Chondrocyte (in vitro differentiated cells): Measurements from ENCODE around the gene YES1. TPM values are rescaled to one million over a fixed set of nuclear protein-coding genes. Genes with fewer than 3 reads are reported as not detected.
"Not testable (repeated sequence)": the region's sequence is repeated elsewhere in the genome, so short reads cannot be mapped to it uniquely, and the experiment has no call there.

ENCODE experiments used
- DNase-seq: peaks from one replicate; pipeline ENCODE4 v3.0.0; 2021; ENCODE audit warnings: mixed read lengths, low spot score
- H3K27ac Mint-ChIP-seq: one replicate; pipeline ENCODE4 v1.8.0; 2021; ENCODE audit warnings: mild to moderate bottlenecking, moderate library complexity, mixed read lengths; ENCODE audit not compliant: unreplicated experiment
- H3K27me3 Mint-ChIP-seq: 2 replicates; pipeline ENCODE4 v1.8.0; 2021; ENCODE audit warnings: low read depth, mixed read lengths
- H3K36me3 Mint-ChIP-seq: 2 replicates; pipeline ENCODE4 v1.8.0; 2021; ENCODE audit warnings: low read depth, mixed read lengths
- H3K4me1 Mint-ChIP-seq: 2 replicates; pipeline ENCODE4 v1.8.0; 2021; ENCODE audit warnings: low read depth, mild to moderate bottlenecking, mixed read lengths
- H3K4me3 Mint-ChIP-seq: one replicate; pipeline ENCODE4 v1.8.0; 2021; ENCODE audit warnings: mild to moderate bottlenecking, moderate library complexity, mixed read lengths; ENCODE audit not compliant: unreplicated experiment
- H3K9me3 Mint-ChIP-seq: 2 replicates; pipeline ENCODE4 v1.8.0; 2021; ENCODE audit warnings: low read depth, mixed read lengths
- total RNA-seq: library from RNA; stranded (reverse); gene quantifications from 3 replicates; pipeline ENCODE4 v1.2.1, GENCODE V29; 2021
- TF ChIP-seq, protein P1 (sequence below): fragments of 200-600 bp; sonication (generic); IDR thresholded peaks from 2 replicates; pipeline ENCODE4 v1.5.0; 2021; ENCODE audit warnings: antibody characterized with exemption, mild to moderate bottlenecking, moderate library complexity

YES1 gene
- total RNA-seq, 1 donor from 2014 or later: 38.0 TPM

DNA sequence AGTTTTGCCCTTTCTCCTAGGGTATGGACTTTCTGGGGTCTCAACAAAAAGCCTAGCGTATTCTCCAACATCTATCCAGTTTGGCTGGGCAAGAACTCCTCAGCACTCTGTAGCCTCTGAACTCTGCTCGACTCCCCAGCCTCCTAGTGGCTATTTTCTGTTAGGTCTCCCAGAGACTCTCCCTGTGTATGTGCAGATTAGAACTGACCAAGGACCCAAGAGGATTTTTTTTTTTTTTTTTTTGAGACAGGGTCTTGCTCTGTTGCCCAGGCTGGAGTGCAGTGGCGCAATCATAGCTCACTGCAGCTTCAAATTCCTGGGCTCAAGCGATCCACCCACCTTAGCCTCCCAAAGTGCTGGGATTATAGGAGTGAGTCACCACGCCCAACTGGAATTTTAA is 81.9 kb downstream of the YES1 start:
- not testable (repeated sequence) for H3K9me3 Mint-ChIP-seq, H3K4me3 Mint-ChIP-seq

DNA sequence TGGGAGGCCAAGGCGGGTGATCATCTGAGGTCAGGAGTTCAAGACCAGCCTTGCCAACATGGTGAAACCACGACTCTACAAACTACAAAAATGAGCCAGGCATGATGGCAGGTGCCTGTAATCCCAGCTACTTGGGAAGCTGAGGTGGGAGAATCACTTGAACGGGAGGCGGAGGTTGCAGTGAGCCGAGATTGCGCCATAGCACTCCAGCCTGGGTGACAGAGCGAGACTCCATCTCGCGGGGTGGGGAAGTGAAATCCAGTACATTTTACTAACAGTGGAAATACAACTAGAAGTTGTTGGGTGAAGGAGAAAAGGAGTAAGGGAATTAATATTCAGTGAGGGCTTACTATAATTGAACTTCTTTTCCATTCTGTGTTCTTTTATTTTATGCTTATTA is 86.4 kb downstream of the YES1 start:
- Mint-ChIP-seq H3K9me3 (no peaks in the 10 kb centered on the region), H3K4me1 (no peaks in the 10 kb centered on the region), H3K4me3 (no peak overlapping the region), H3K27me3 (no peaks in the 10 kb centered on the region), H3K36me3 (peaks cover 12% of the 10 kb centered on the region), H3K27ac (no peak overlapping the region)
- DNase-seq: no peak
- TF ChIP-seq, protein P1, sequence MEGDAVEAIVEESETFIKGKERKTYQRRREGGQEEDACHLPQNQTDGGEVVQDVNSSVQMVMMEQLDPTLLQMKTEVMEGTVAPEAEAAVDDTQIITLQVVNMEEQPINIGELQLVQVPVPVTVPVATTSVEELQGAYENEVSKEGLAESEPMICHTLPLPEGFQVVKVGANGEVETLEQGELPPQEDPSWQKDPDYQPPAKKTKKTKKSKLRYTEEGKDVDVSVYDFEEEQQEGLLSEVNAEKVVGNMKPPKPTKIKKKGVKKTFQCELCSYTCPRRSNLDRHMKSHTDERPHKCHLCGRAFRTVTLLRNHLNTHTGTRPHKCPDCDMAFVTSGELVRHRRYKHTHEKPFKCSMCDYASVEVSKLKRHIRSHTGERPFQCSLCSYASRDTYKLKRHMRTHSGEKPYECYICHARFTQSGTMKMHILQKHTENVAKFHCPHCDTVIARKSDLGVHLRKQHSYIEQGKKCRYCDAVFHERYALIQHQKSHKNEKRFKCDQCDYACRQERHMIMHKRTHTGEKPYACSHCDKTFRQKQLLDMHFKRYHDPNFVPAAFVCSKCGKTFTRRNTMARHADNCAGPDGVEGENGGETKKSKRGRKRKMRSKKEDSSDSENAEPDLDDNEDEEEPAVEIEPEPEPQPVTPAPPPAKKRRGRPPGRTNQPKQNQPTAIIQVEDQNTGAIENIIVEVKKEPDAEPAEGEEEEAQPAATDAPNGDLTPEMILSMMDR: no peak

More for the DNA sequence above, 81.9 kb downstream of the YES1 start:
- H3K36me3 Mint-ChIP-seq: peaks cover 23% of the 10 kb centered on the region
- H3K27me3 Mint-ChIP-seq, H3K27ac Mint-ChIP-seq, DNase-seq, H3K4me1 Mint-ChIP-seq: not testable (repeated sequence)
- TF ChIP-seq, protein P1: peak; percentile 29

DNA sequence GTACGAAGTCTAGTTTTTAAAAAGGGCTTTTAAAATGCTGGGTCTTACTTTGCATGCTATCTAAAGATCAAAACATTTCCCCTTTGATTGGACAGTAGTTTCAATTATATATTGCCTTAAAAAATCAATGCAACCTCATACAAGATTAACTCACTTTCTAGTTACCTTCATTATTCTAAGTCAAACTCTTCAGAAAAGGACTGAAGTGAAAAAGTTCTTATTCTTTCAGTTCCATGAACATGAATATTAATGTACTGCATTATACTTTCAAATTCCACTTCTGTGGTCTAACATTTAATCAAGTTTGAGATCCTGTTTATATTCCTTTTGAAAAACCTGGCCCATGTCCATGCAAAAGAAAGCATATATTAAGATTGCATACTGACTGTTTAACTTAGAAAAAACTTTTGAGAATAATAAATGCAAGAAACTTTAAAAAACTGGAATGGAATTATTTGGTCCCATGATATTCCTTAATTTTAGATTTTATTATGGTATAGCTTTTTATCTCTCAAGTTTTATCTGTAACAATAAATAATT is 88.4 kb downstream of the YES1 start:
- TF ChIP-seq, protein P1: no peak
- peaks cover 9% of the 10 kb centered on the region for H3K36me3 Mint-ChIP-seq

DNA sequence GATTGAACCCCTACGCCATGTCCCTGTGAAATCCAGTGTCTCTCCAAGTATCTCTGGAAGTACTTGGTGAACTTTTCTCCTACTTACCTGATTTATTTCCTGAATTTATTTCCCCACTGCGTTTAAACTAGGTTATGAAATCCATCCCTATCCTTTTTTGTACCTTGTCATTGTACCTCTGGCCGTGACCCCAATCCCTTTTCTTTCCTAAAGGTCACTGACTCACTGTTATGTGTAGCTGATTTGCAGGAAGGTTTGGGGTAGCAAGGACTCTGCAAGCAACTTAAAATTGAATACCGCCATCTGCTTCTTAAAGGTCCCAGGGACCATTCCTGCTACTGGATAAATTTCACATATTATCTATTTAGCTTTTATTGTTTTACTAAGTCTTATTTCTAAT is 95.0 kb downstream of the YES1 start:
- Mint-ChIP-seq H3K9me3 (peaks cover 6% of the 10 kb centered on the region), H3K27ac (no peak overlapping the region), H3K4me3 (no peak overlapping the region), H3K4me1 (peaks cover 19% of the 10 kb centered on the region), H3K27me3 (no peaks in the 10 kb centered on the region), H3K36me3 (peaks cover 1% of the 10 kb centered on the region)
- no peak for DNase-seq
- TF ChIP-seq, protein P1: no peak

More for the DNA sequence above, 88.4 kb downstream of the YES1 start:
- Mint-ChIP-seq H3K4me1 (no peaks in the 10 kb centered on the region), H3K27ac (no peak overlapping the region), H3K9me3 (no peaks in the 10 kb centered on the region), H3K27me3 (no peaks in the 10 kb centered on the region), H3K4me3 (no peak overlapping the region)
- no peak for DNase-seq

DNA sequence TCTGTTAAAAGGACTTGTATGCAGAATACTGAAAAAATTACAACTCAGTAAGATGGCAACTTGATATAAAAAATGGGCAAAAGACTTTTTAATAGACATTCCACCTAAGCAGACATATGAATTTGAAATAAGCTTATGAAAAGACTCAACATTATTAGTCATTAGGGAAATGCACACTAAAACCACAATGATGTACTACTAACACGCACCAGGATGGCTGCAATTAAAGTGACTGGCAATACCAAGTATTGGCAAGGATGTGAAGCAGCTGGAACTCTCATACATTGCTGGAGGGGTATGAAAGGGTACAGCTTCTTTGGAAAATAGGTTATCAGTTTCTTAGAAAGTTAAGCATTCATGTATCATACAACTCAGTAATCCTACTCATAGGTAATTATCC is 96.4 kb downstream of the YES1 start:
- Mint-ChIP-seq H3K4me1 (peaks cover 25% of the 10 kb centered on the region), H3K4me3 (no peak overlapping the region), H3K36me3 (peaks cover under 1% of the 10 kb centered on the region), H3K9me3 (peaks cover 6% of the 10 kb centered on the region), H3K27me3 (no peaks in the 10 kb centered on the region), H3K27ac (peak overlapping the region; percentile 46)
- no peak for DNase-seq
- TF ChIP-seq, protein P1: no peak
